Caco-2 (cell line): ENCODE results near the gene CARS2. TPM values are rescaled to one million over a fixed set of nuclear protein-coding genes. Genes with fewer than 3 reads are reported as not detected.
"Not testable (repeated sequence)": the region's sequence is repeated elsewhere in the genome, so short reads cannot be mapped to it uniquely, and the experiment has no call there.

Experiments used
- BruUV-seq: library from RNA; stranded (reverse); fragments of 400-500 nt; replicated peaks from 2 replicates; lab custom pipeline; 2021; lab: Mats Ljungman, UMichigan
- CTCF ChIA-PET: fragments of 300-600 bp; sonication (Branson Sonifier 250); formaldehyde crosslinking; loops from one replicate; lab custom pipeline; 2022; ENCODE audit warnings: antibody characterized with exemption; lab: Charles Lee
- POLR2A ChIA-PET: fragments of 300-600 bp; sonication (Branson Sonifier 250); formaldehyde crosslinking; loops from one replicate; lab custom pipeline; 2022; ENCODE audit warnings: antibody characterized with exemption; lab: Charles Lee
- DNase-seq, 2 experiments: peaks; one replicate each; pipeline versions ENCODE4 v3.0.0 to v3.0.0-alpha.2; 2020 to 2022
- H3K27me3 ChIP-seq: replicated peaks from 2 replicates; pipeline ENCODE4 v1.6.0; 2011; ENCODE audit warnings: low read length; ENCODE audit not compliant: control insufficient read depth, insufficient read depth
- H3K36me3 ChIP-seq: 2 replicates; pipeline ENCODE4 v1.5.1; 2011; ENCODE audit warnings: low read length; ENCODE audit not compliant: control insufficient read depth, insufficient read depth
- H3K4me1 ChIP-seq: fragments of 250-450 bp; sonication (Bioruptor Pico); 2 replicates; pipeline ENCODE4 v1.5.1; 2020; ENCODE audit warnings: mild to moderate bottlenecking
- H3K4me3 ChIP-seq: 2 replicates; pipeline ENCODE4 v1.5.1; 2011; ENCODE audit warnings: low read depth, mild to moderate bottlenecking, control low read depth, low read length
- H3K9me3 ChIP-seq: fragments of 250-450 bp; sonication (Bioruptor Pico); 2 replicates; pipeline ENCODE4 v1.5.1; 2020; ENCODE audit warnings: mild to moderate bottlenecking, moderate library complexity
- H3K27ac Mint-ChIP-seq: one replicate; pipeline ENCODE4 v1.8.0; 2022; ENCODE audit warnings: mixed read lengths; ENCODE audit not compliant: unreplicated experiment
- H3K27me3 Mint-ChIP-seq: one replicate; pipeline ENCODE4 v1.8.0; 2022; ENCODE audit warnings: mixed read lengths; ENCODE audit not compliant: insufficient read depth, unreplicated experiment
- H3K36me3 Mint-ChIP-seq: one replicate; pipeline ENCODE4 v1.8.0; 2022; ENCODE audit warnings: mild to moderate bottlenecking, mixed read lengths; ENCODE audit not compliant: insufficient read depth, unreplicated experiment
- H3K4me1 Mint-ChIP-seq: one replicate; pipeline ENCODE4 v1.8.0; 2022; ENCODE audit warnings: low read depth, mixed read lengths; ENCODE audit not compliant: unreplicated experiment
- H3K4me3 Mint-ChIP-seq: one replicate; pipeline ENCODE4 v1.8.0; 2022; ENCODE audit warnings: mild to moderate bottlenecking, moderate library complexity, mixed read lengths; ENCODE audit not compliant: unreplicated experiment
- H3K9me3 Mint-ChIP-seq: one replicate; pipeline ENCODE4 v1.8.0; 2022; ENCODE audit warnings: mixed read lengths; ENCODE audit not compliant: unreplicated experiment
- CTCF ChIP-seq, 2 experiments: fragments of 200-600 bp in 1 of 2; IDR thresholded peaks; 1 replicate in 1 of 2; 2 replicates in 1 of 2; pipeline versions ENCODE4 v1.5.1 to v1.8.0; 2011 to 2022; ENCODE audit warnings: antibody characterized with exemption in 1 of 2, control low read depth in 1 of 2, inconsistent platforms in 1 of 2, low read depth in 1 of 2, low read length in 1 of 2, mild to moderate bottlenecking in 1 of 2, moderate library complexity in 1 of 2; ENCODE audit not compliant: insufficient read depth in 1 of 2, severe bottlenecking in 1 of 2, unreplicated experiment in 1 of 2
- intact Hi-C: fragments of 100-400 bp; cut with micrococcal nuclease; formaldehyde crosslinking; loops from one replicate; pipeline ENCODE4 v1.10.0; 2022; ENCODE audit not compliant: unreplicated experiment
- total RNA-seq: library from RNA; stranded (reverse); gene quantifications from 2 replicates; pipeline ENCODE4 v1.2.3, GENCODE V29; 2022

CARS2 gene
- total RNA-seq, 1 experiment from 2014 or later, result 63.1 TPM

GRCh38 chr13:110702591-110703526 lies 3.1 kb downstream of the CARS2 start:
- no peaks in the 10 kb centered on the region for H3K9me3 ChIP-seq
- intact Hi-C loops, result no loop called here
- Mint-ChIP-seq H3K4me1 (peaks cover 21% of the 10 kb centered on the region), H3K27ac (no peak overlapping the region), H3K9me3 (no peaks in the 10 kb centered on the region), H3K36me3 (peaks cover 39% of the 10 kb centered on the region), H3K27me3 (no peaks in the 10 kb centered on the region), H3K4me3 (no peak overlapping the region)
- ChIA-PET POLR2A (no interaction called here), CTCF (no interaction called here)
- H3K4me1 ChIP-seq, result peaks cover 5% of the 10 kb centered on the region; the same call in 1 of the 2 replicates
- peaks cover 3% of the 10 kb centered on the region for H3K36me3 ChIP-seq
- no peak overlapping the region for H3K4me3 ChIP-seq
- no peak for TF ChIP-seq CTCF (IDR thresholded peaks at IDR 0.05; ENCODE audit: insufficient read depth in 1 of 2, low read depth in 1 of 2, low read length in 1 of 2, severe bottlenecking in 1 of 2, unreplicated experiment in 1 of 2)
- H3K27me3 ChIP-seq, result no peaks in the 10 kb centered on the region
- no peak for DNase-seq
- no TSS peak for BruUV-seq

GRCh38 chr13:110702089-110702488 lies 3.8 kb downstream of the CARS2 start:
- Histone ChIP-seq H3K27me3 (no peaks in the 10 kb centered on the region), H3K9me3 (no peaks in the 10 kb centered on the region), H3K4me3 (no peak overlapping the region), H3K36me3 (peaks cover 3% of the 10 kb centered on the region), H3K4me1 (peaks cover 5% of the 10 kb centered on the region; the same call in 1 of the 2 replicates)
- intact Hi-C loops, result no loop called here
- TF ChIP-seq CTCF (IDR thresholded peaks at IDR 0.05; ENCODE audit: insufficient read depth in 1 of 2, low read depth in 1 of 2, low read length in 1 of 2, severe bottlenecking in 1 of 2, unreplicated experiment in 1 of 2), result no peak
- DNase-seq, result no peak
- ChIA-PET POLR2A (no interaction called here), CTCF (no interaction called here)
- Mint-ChIP-seq H3K27me3 (no peaks in the 10 kb centered on the region), H3K36me3 (peaks cover 42% of the 10 kb centered on the region), H3K4me1 (peaks cover 18% of the 10 kb centered on the region), H3K4me3 (no peak overlapping the region), H3K9me3 (no peaks in the 10 kb centered on the region), H3K27ac (no peak overlapping the region)
- BruUV-seq, result no TSS peak

- H3K36me3 ChIP-seq, POLR2A ChIA-PET: not testable (repeated sequence)
Measured at GRCh38 chr13:110701061-110701460, 4.9 kb downstream of the CARS2 start.

More at GRCh38 chr13:110701061-110701460, 4.9 kb downstream of the CARS2 start:
- H3K27ac Mint-ChIP-seq, CTCF ChIA-PET, BruUV-seq, H3K4me1 ChIP-seq, H3K27me3 Mint-ChIP-seq, H3K9me3 Mint-ChIP-seq, intact Hi-C loops, H3K27me3 ChIP-seq, H3K9me3 ChIP-seq, H3K4me3 ChIP-seq, DNase-seq, H3K4me3 Mint-ChIP-seq: not testable (repeated sequence)
- H3K36me3 Mint-ChIP-seq, result peaks cover 52% of the 10 kb centered on the region
- peaks cover 15% of the 10 kb centered on the region for H3K4me1 Mint-ChIP-seq
